Measurements from ENCODE around the gene DBH.

Gene DBH

GRCh38 chr9:133684121-133684935 is 48.2 kb downstream of the DBH start:
- no peak for DNase-seq (ENCODE audit: low spot score)

- no peak for DNase-seq (ENCODE audit: low spot score)
Measured at GRCh38 chr9:133684936-133685361, 48.8 kb downstream of the DBH start.

GRCh38 chr9:133685653-133686609 is 49.8 kb downstream of the DBH start:
- no peak for DNase-seq (ENCODE audit: low spot score)

- no peak for DNase-seq (ENCODE audit: low spot score)
Measured at GRCh38 chr9:133686642-133687575, 50.7 kb downstream of the DBH start.

- DNase-seq (ENCODE audit: low spot score), result no peak
Measured at GRCh38 chr9:133687856-133688761, 51.9 kb downstream of the DBH start.

GRCh38 chr9:133689151-133689763 is 53.1 kb downstream of the DBH start:
- DNase-seq (ENCODE audit: low spot score), result no peak

GRCh38 chr9:133690081-133690561 is 54.0 kb downstream of the DBH start:
- DNase-seq (ENCODE audit: low spot score), result no peak

- no peak for DNase-seq (ENCODE audit: low spot score)
Measured at GRCh38 chr9:133691191-133691590, 55.0 kb downstream of the DBH start.

GRCh38 chr9:133691626-133692363 is 55.6 kb downstream of the DBH start:
- no peak for DNase-seq (ENCODE audit: low spot score)

GRCh38 chr9:133692364-133692985 is 56.3 kb downstream of the DBH start:
- no peak for DNase-seq (ENCODE audit: low spot score)

- no peak for DNase-seq (ENCODE audit: low spot score)
Measured at GRCh38 chr9:133693116-133693515, 57.0 kb downstream of the DBH start.

- no peak for DNase-seq (ENCODE audit: low spot score)
Measured at GRCh38 chr9:133693703-133694529, 57.8 kb downstream of the DBH start.

GRCh38 chr9:133694686-133695085 is 58.5 kb downstream of the DBH start:
- DNase-seq (ENCODE audit: low spot score), result no peak

GRCh38 chr9:133696071-133696472 is 59.9 kb downstream of the DBH start:
- DNase-seq (ENCODE audit: low spot score), result no peak

GRCh38 chr9:133699546-133699945 is 63.4 kb downstream of the DBH start:
- no peak for DNase-seq (ENCODE audit: low spot score)

- DNase-seq (ENCODE audit: low spot score), result no peak
Measured at GRCh38 chr9:133700819-133701320, 64.7 kb downstream of the DBH start.

- no peak for DNase-seq (ENCODE audit: low spot score)
Measured at GRCh38 chr9:133701321-133701980, 65.3 kb downstream of the DBH start.

Measured in NAMALWA (cell line).